ENCODE data around the gene PRORP. TPM values are rescaled to one million over a fixed set of nuclear protein-coding genes. Genes with fewer than 3 reads are reported as not detected.

Gene PRORP
- total and polyA plus RNA-seq, 2 experiments from 2014 or later = 23.2 to 32.7 TPM

GRCh38 chr14:35158491-35158890 lies 36.1 kb downstream of the PRORP start:
- in situ Hi-C loops (cut with MboI) = no loop called here
- Histone ChIP-seq H3K9me3 (ENCODE audit: low read depth) (no peaks in the 10 kb centered on the region), H3F3A (ENCODE audit: insufficient read depth) (peaks cover 16% of the 10 kb centered on the region; the same call in 1 of the 2 replicates), H3K4me3 (no peak overlapping the region), H3K36me3 (ENCODE audit: low read depth) (no peaks in the 10 kb centered on the region), H3K4me1 (ENCODE audit: insufficient read depth) (peaks cover 24% of the 10 kb centered on the region), H3K27ac (no peak overlapping the region), H2AFZ (no peak overlapping the region), H3K27me3 (replicated peaks; ENCODE audit: insufficient read depth) (no peaks in the 10 kb centered on the region), H3K4me2 (ENCODE audit: unreplicated experiment) (no peak overlapping the region), H4K20me1 (ENCODE audit: insufficient read depth) (no peaks in the 10 kb centered on the region), H3K79me2 (ENCODE audit: insufficient read depth) (peaks cover 15% of the 10 kb centered on the region), H3K9ac (no peak overlapping the region), H3K9me2 (ENCODE audit: insufficient read depth) (no peaks in the 10 kb centered on the region)
- no peak for TF ChIP-seq EZH2 (IDR thresholded peaks at IDR 0.05; ENCODE audit: insufficient read depth, poor library complexity, severe bottlenecking)
- no peak for TF ChIP-seq EZH2phosphoT487 (IDR thresholded peaks at IDR 0.05; ENCODE audit: insufficient read depth, low read depth)
- DNase-seq = no peak
- 84 to 96% methylated on average over 2 of the region's 2 CpGs for WGBS, 2 experiments (ENCODE audit: low coverage in 1 of 2, low lambda C conversion rate in 2 of 2, missing lambda C conversion rate in 2 of 2)

- no peaks in the 10 kb centered on the region for H3K9me2 ChIP-seq (ENCODE audit: insufficient read depth)
- H3K9ac ChIP-seq = no peak overlapping the region
- H3K9me3 ChIP-seq (ENCODE audit: low read depth) = no peaks in the 10 kb centered on the region
- in situ Hi-C loops (cut with MboI) = no loop called here
- no peak for DNase-seq
- 91 to 94% methylated on average over 8 of the region's 8 CpGs for WGBS, 2 experiments (ENCODE audit: low coverage in 1 of 2, low lambda C conversion rate in 2 of 2, missing lambda C conversion rate in 2 of 2)
- H2AFZ ChIP-seq = no peak overlapping the region
- no peak overlapping the region for H3K4me2 ChIP-seq (ENCODE audit: unreplicated experiment)
- no peaks in the 10 kb centered on the region for H4K20me1 ChIP-seq (ENCODE audit: insufficient read depth)
- H3K36me3 ChIP-seq (ENCODE audit: low read depth) = no peaks in the 10 kb centered on the region
- H3K27me3 ChIP-seq (replicated peaks; ENCODE audit: insufficient read depth) = no peaks in the 10 kb centered on the region
- H3K4me1 ChIP-seq (ENCODE audit: insufficient read depth) = peaks cover 24% of the 10 kb centered on the region
- H3K27ac ChIP-seq = no peak overlapping the region
- no peak overlapping the region for H3K4me3 ChIP-seq
- no peak for TF ChIP-seq EZH2 (IDR thresholded peaks at IDR 0.05; ENCODE audit: insufficient read depth, poor library complexity, severe bottlenecking)
- no peak for TF ChIP-seq EZH2phosphoT487 (IDR thresholded peaks at IDR 0.05; ENCODE audit: insufficient read depth, low read depth)
- peaks cover 15% of the 10 kb centered on the region for H3K79me2 ChIP-seq (ENCODE audit: insufficient read depth)
- peaks cover 16% of the 10 kb centered on the region; the same call in 1 of the 2 replicates for H3F3A ChIP-seq (ENCODE audit: insufficient read depth)
These were observed 36.8 kb downstream of the PRORP start for GRCh38 chr14:35158951-35159653.

- DNase-seq = peak; percentile 96
- Histone ChIP-seq H3K79me2 (ENCODE audit: insufficient read depth) (peaks cover 15% of the 10 kb centered on the region), H3K9ac (no peak overlapping the region), H3K27me3 (replicated peaks; ENCODE audit: insufficient read depth) (no peaks in the 10 kb centered on the region), H3K27ac (peak overlapping the region; percentile 21), H4K20me1 (ENCODE audit: insufficient read depth) (no peaks in the 10 kb centered on the region), H3K36me3 (ENCODE audit: low read depth) (no peaks in the 10 kb centered on the region), H3K4me1 (ENCODE audit: insufficient read depth) (peaks cover 24% of the 10 kb centered on the region), H2AFZ (no peak overlapping the region), H3K4me3 (peak overlapping the region; percentile 22; the same call in 1 of the 2 replicates), H3K9me2 (ENCODE audit: insufficient read depth) (no peaks in the 10 kb centered on the region), H3K9me3 (ENCODE audit: low read depth) (no peaks in the 10 kb centered on the region), H3K4me2 (ENCODE audit: unreplicated experiment) (peak overlapping the region; percentile 70), H3F3A (ENCODE audit: insufficient read depth) (peaks cover 16% of the 10 kb centered on the region; the same call in 1 of the 2 replicates)
- in situ Hi-C loops (cut with MboI) = no loop called here
- WGBS, 2 experiments (ENCODE audit: low coverage in 1 of 2, low lambda C conversion rate in 2 of 2, missing lambda C conversion rate in 2 of 2) = 10 to 12% methylated on average over 6 of the region's 6 CpGs
- TF ChIP-seq EZH2phosphoT487 (IDR thresholded peaks at IDR 0.05; ENCODE audit: insufficient read depth, low read depth) = no peak
These were observed 37.5 kb downstream of the PRORP start for GRCh38 chr14:35159742-35160409.

- H3K79me2 ChIP-seq (ENCODE audit: insufficient read depth) = peaks cover 15% of the 10 kb centered on the region
- H2AFZ ChIP-seq = no peak overlapping the region
- TF ChIP-seq EZH2phosphoT487 (IDR thresholded peaks at IDR 0.05; ENCODE audit: insufficient read depth, low read depth) (no peak), EZH2 (IDR thresholded peaks at IDR 0.05; ENCODE audit: insufficient read depth, poor library complexity, severe bottlenecking) (no peak)
- no peaks in the 10 kb centered on the region for H4K20me1 ChIP-seq (ENCODE audit: insufficient read depth)
- no peak overlapping the region for H3K4me2 ChIP-seq (ENCODE audit: unreplicated experiment)
- no peaks in the 10 kb centered on the region for H3K36me3 ChIP-seq (ENCODE audit: low read depth)
- H3K9ac ChIP-seq = no peak overlapping the region
- no peak overlapping the region for H3K4me3 ChIP-seq
- H3K9me2 ChIP-seq (ENCODE audit: insufficient read depth) = no peaks in the 10 kb centered on the region
- H3K4me1 ChIP-seq (ENCODE audit: insufficient read depth) = peaks cover 18% of the 10 kb centered on the region
- no peaks in the 10 kb centered on the region for H3K9me3 ChIP-seq (ENCODE audit: low read depth)
- H3F3A ChIP-seq (ENCODE audit: insufficient read depth) = peaks cover 11% of the 10 kb centered on the region; the same call in 1 of the 2 replicates
- 86 to 89% methylated on average over 5 of the region's 5 CpGs for WGBS, 2 experiments (ENCODE audit: low coverage in 1 of 2, low lambda C conversion rate in 2 of 2, missing lambda C conversion rate in 2 of 2)
- H3K27me3 ChIP-seq (replicated peaks; ENCODE audit: insufficient read depth) = no peaks in the 10 kb centered on the region
- in situ Hi-C loops (cut with MboI) = no loop called here
- H3K27ac ChIP-seq = no peak overlapping the region
- DNase-seq = no peak
These were observed 38.9 kb downstream of the PRORP start for GRCh38 chr14:35161231-35161630.
